Stimulated activated naive CD4-positive, alpha-beta T cell (primary cell): ENCODE data around the gene KPNA1.

Experiments used
- DNase-seq, 6 experiments: peaks; one replicate each; lab custom pipeline; 2025; lab: John Stamatoyannopoulos, UW

The KPNA1 gene

DNA sequence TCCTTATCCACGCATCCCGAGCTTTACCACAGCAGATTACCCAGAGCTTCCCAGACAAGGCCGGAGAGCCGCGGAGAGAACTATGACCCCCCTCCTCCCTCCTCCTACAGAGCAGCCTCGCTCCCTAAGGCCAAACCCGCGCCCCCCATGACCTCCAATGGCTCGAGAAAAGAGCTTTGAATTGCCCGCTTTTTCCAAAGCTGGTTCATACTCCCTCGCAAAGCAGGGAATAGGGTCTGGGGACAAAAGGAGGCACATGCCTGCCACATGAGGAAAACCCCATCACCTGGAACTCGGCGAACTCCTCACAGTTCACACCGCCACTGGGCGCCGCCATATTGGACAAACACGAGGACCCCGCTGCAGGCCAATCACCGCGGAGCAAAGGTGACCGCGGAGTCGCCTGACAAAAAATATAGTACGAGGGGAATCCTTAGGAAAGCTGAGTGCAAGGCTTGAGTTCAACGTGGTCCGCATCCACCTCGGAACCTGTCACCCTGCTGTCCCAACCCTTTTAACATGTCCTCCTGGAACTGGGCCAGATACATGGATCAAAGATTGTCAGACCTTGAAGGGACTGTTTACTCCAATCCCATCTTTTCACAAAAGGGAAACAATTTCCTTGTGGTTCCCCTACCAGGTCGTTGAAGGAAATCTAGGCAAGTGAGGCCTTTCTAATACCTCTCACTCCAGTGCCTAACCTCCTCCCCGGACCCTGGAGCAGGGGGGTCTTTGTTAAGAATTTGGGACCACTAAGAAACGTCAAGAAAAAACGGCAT, 131.7 kb downstream of the KPNA1 start, which contains the start of gene MIX23:
TSS of gene MIX23 (minus strand) at position 344 of the 779 bp plus-strand sequence. CDS start at position 337, 7 bp downstream.
- DNase-seq, result peak; percentile 69 to 82 (median 81)

DNA sequence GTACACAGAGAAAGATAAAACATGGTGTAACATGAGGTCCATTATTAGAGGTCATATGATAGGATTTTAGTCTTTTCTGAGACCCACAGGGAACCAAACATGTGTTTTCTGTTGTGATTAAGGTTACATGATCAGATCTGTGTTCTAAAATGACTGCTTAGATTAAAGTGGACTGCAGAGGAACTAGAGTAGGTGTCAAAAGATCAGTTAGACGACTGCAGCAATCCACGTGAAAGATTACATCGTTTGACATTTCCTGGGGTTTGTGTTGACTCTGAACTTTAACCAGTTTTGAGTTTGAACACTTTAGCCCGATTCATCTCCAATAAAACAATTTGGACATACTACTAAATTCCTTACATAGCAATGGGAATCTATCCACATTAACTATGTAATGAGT, 136.8 kb downstream of the KPNA1 start:
- DNase-seq, result no peak

DNA sequence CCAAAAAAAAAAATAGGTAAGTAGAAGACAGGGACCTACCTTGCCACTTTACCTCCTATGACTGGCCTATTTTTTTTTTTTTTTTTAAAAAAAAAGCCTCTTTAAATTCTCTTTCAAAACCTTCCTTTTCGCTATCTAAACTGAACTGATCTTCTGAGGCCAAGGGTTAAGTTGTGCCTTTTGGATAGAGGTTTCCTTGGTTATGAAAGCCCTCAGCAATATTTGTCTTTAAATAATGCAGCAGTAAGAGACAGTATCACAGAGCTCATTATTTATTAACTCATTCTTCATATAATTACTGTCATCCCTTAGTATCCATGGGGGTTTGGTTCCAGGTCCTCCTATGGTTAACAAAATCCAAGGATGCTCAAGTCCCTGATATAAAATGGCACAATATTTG, 140.7 kb downstream of the KPNA1 start:
- DNase-seq, result no peak
